HFF-Myc (cell line): ENCODE results near the gene EIF1AX.
"Not testable (repeated sequence)": the region's sequence is repeated elsewhere in the genome, so short reads cannot be mapped to it uniquely, and the experiment has no call there.

Experiments used
- DNase-seq: peaks from one replicate; pipeline ENCODE4 v3.0.0-alpha.2; 2011; ENCODE audit warnings: low read depth; ENCODE audit errors: extremely low read depth
- H3K4me3 ChIP-seq: replicated peaks from 2 replicates; pipeline ENCODE4 v1.5.1; 2011; ENCODE audit warnings: low read depth, mild to moderate bottlenecking, control low read depth, low read length
- TF ChIP-seq, protein P1 (sequence below): IDR thresholded peaks from 2 replicates; pipeline ENCODE4 v1.5.1; 2012; ENCODE audit warnings: mild to moderate bottlenecking, low read depth, low read length, control low read depth; ENCODE audit errors: missing control alignments

The EIF1AX gene

GRCh38 chrX:20129547-20129946, 12.1 kb downstream of the EIF1AX start:
- TF ChIP-seq, protein P1, sequence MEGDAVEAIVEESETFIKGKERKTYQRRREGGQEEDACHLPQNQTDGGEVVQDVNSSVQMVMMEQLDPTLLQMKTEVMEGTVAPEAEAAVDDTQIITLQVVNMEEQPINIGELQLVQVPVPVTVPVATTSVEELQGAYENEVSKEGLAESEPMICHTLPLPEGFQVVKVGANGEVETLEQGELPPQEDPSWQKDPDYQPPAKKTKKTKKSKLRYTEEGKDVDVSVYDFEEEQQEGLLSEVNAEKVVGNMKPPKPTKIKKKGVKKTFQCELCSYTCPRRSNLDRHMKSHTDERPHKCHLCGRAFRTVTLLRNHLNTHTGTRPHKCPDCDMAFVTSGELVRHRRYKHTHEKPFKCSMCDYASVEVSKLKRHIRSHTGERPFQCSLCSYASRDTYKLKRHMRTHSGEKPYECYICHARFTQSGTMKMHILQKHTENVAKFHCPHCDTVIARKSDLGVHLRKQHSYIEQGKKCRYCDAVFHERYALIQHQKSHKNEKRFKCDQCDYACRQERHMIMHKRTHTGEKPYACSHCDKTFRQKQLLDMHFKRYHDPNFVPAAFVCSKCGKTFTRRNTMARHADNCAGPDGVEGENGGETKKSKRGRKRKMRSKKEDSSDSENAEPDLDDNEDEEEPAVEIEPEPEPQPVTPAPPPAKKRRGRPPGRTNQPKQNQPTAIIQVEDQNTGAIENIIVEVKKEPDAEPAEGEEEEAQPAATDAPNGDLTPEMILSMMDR, result no peak
- no peak for DNase-seq
- H3K4me3 ChIP-seq, result no peak overlapping the region

DNA sequence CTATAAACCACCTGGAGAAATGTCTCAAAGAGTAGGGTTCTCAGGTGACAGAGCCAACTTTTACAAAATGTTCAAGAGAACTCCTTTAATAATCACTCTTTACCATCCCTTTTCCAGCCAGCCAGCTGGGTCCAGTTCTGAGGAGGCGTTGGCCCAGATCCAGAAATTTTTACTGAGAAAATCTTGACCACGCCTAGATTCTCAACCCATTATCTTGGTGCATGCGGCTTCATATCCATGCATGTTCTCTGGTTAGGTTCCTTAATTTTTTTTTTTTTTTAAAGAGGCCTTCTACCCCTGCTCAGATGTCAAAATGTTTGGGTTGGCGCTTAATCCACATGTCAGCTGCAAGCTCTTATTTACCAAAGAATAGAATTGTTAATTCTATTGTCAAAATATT, 13.0 kb downstream of the EIF1AX start:
- H3K4me3 ChIP-seq, result no peak overlapping the region
- TF ChIP-seq, protein P1, result no peak
- DNase-seq, result no peak

DNA sequence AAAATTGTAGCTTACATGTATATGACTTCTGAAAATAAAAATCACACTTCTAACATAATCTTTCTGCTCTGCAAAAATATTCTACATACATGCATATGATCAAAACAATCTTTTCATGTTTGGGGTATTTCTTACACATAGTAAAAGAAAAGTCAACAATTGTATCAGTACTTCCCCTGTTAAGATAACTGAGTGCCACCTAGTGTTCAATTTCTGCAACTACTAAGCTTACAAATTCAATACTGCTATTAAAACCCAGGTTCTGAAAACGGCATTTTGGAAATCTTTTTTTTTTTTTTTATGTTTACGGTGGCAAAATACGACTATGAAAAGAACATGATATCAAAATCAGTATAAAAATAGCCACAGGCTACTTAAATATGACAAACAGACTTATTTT, 14.2 kb downstream of the EIF1AX start:
- not testable (repeated sequence) for H3K4me3 ChIP-seq

DNA sequence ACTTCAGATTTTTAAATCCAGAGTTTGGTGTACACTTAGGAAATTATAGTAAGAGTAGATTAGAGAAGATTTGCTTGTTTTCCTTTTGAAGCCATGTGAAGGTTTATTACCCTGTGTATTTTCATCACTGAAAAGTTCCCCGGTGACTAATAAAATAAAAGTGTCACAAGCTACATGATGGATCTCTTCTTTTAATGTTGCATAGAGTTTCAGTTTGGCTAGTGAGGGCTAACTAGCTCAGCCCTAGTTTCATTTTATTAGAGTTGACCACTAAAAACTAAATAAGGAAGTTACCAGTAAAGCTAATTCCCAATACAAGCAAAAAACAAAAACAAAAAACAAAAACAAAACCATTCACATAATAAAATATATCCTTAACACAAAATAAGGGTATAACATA, 14.8 kb downstream of the EIF1AX start:
- not testable (repeated sequence) for H3K4me3 ChIP-seq, DNase-seq

More for the DNA sequence above, 14.2 kb downstream of the EIF1AX start:
- DNase-seq, result not testable (repeated sequence)

DNA sequence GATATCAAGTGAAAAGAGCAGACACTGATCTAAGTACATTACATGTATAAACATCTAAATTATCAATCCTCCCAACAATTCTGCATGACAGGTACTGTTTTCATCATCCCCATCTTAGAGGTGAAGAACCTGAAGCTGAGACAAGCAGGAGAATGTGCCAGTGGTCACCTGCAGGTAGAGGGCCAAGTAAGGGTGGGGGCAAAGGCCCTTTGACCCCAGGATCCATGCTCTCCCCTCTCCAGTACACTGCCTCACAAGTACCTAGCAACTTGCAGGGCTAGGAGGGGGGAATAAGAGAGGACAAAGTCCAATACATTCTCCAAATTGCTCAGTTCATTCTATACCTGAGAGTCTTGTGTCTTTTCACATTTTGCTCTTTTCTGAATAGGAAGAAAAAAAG, 16.7 kb downstream of the EIF1AX start:
- TF ChIP-seq, protein P1, result no peak
- H3K4me3 ChIP-seq, result no peak overlapping the region
- no peak for DNase-seq

DNA sequence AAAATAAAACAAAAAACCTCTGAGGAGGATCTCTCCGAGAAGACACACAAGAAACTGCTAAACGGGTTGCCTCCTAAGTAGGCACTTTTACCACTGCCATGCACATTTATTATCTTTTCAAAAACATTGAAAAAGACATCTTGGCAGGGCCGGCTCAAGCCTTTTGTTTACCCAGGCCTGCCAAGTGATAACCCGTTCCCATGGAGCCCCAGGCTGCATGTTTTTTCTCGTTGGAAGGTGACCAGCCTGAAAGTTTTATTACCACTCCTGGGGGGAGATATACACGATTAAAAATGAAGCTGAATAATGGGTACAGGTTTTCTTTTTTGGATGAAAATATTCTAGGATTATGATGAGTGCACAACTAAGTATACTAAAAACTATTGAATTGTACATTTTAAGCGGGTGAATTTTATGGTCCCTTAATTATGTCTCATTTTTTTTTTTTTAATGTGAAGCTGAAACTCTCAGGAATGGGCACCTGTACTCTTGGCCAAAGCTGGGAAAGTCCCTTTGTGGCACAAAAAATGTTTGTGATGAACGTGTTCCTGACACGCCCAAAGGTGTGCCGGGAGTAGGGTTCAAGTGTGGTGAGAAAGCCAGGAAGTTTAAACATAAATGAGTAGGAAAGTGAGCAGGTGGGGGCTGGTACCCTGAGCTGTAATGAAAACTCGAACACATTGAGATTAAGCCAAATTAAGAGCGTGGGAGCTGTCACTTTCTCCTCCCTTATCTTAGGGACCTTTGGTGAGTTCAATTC, 23.4 kb downstream of the EIF1AX start:
- TF ChIP-seq, protein P1, result no peak
- H3K4me3 ChIP-seq, result no peak overlapping the region
- no peak for DNase-seq

DNA sequence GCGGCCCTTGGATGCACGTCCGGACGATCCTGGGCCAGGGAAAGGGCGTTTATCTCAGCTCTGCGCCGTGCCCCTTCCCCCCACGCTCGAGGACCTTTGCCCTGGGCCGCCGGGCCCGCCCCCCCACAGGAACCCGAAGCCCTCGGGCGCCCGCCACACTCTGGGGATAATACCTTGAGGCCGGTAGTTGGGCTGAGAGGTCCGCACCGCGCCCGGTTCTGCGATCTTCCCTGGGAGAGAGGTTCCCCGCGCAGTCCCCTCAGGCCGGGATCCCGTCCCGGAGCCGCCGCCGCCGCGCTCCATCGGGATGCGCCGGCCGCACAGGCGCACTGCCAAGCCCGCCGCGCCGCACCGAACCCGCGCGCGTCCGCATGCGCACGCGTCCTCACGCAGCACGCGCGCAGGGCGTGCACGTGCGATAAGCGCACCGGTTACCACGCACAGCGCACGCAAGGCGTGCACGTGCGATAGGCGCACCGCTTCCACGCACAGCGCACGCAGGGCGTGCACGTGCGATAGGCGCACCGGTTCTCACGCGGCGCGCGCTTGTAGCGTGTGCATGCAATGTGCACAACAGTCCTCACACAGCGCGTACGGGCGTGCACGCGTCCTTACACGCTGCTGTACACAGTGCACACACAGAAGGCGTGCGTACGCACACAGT, 24.9 kb downstream of the EIF1AX start, which contains the start of gene MAP7D2:
Gene MAP7D2, minus strand, starts transcription at position 331 of the 664 bp plus-strand sequence. Its CDS starts 28 bp downstream, at position 303.
- DNase-seq, result no peak
- peak within 1 kb of the TSS; percentile 20 for H3K4me3 ChIP-seq
- TF ChIP-seq, protein P1, result no peak

DNA sequence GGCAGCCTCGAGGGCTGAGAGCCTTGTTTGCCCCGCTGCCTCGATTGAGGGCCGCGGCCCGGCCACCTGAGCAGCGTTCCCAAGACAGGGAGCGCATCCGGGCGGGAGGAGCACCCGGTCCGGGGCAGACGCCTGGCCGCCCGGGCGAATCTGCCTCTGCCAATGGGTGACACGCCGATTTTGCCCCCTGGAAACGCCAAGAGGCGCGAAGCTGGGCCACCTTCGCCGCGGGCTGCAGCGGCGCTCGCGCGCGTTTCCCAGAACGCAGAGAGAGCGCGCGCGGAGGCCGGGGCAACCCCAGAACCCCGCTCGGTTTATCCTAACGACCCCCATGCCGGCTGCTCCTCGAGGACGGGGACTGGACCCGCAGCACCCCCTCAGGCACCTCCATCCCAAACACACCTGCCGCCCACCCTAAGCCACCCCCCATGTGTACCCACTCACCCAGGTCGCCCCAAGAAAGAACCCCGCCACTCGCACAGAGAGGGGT, 25.5 kb downstream of the EIF1AX start:
- TF ChIP-seq, protein P1, result no peak
- DNase-seq, result no peak
- peak overlapping the region; percentile 20 for H3K4me3 ChIP-seq
